K562 (cell line): ENCODE data around the gene RCE1. TPM values are rescaled to one million over a fixed set of nuclear protein-coding genes. Genes with fewer than 3 reads are reported as not detected.

ENCODE experiments used
- ATAC-seq: fragments of 200-7000 bp; cut with Tn5 transposase; 3 replicates; pipeline ENCODE4 v1.9.1; 2020; ENCODE audit warnings: moderate library complexity
- BruUV-seq: library from RNA; stranded (reverse); fragments of 400-500 nt; replicated peaks from 2 replicates; lab custom pipeline; 2021; lab: Mats Ljungman, UMichigan
- CTCF ChIA-PET: fragments of 300-600 bp; formaldehyde crosslinking; extraction: SDS; loops from one replicate; lab custom pipeline; 2021; ENCODE audit warnings: low intra/inter-chr PET ratio; lab: Yijun Ruan, JAX
- POLR2A ChIA-PET: fragments of 300-600, 350-650 bp; sonication (Branson Sonifier 250); formaldehyde crosslinking; extraction: SDS; loops from one replicate; lab custom pipeline; 2021; ENCODE audit warnings: antibody characterized with exemption, inconsistent platforms; lab: Yijun Ruan, JAX
- DNase-seq, 4 experiments: peaks; one replicate each; pipeline versions ENCODE4 v3.0.0 to v3.0.0-alpha.2; 2011 to 2018; ENCODE audit warnings: low spot score in 3 of 4, mixed read lengths in 3 of 4; ENCODE audit errors: extremely low read depth in 1 of 4
- FAIRE-seq: peaks from 2 replicates; lab custom pipeline; 2011; peaks lifted over from hg19 to GRCh38; lab: Jason Lieb, UNC
- H2AFZ ChIP-seq: 2 replicates; pipeline ENCODE4 v1.6.0; 2011; ENCODE audit warnings: low read depth, low read length, control low read depth, inconsistent platforms
- H3K27ac ChIP-seq: fragments of 200-600 bp; 3 replicates; pipeline ENCODE4 v1.8.0; 2011; ENCODE audit warnings: low read depth, mild to moderate bottlenecking, control low read depth, inconsistent platforms, low read length, moderate library complexity, mixed read lengths; ENCODE audit errors: extremely low read depth
- H3K27me3 ChIP-seq, 2 experiments: fragments of 300-600 bp in 1 of 2; 2 replicates in 1 of 2; 3 replicates in 1 of 2; pipeline versions ENCODE4 v1.6.0 to v1.8.0; 2011; ENCODE audit warnings: inconsistent platforms in 2 of 2, low read length in 2 of 2, mild to moderate bottlenecking in 1 of 2, mixed read lengths in 1 of 2, moderate library complexity in 1 of 2; ENCODE audit not compliant: control insufficient read depth in 2 of 2, insufficient read depth in 2 of 2
- H3K36me3 ChIP-seq: fragments of 300-600 bp; 3 replicates; pipeline ENCODE4 v1.8.0; 2011; ENCODE audit warnings: mild to moderate bottlenecking, low read length, inconsistent platforms; ENCODE audit not compliant: control insufficient read depth, insufficient read depth
- H3K4me1 ChIP-seq, 2 experiments: fragments of 200-600 bp in 1 of 2; replicated peaks in 1 of 2; 2 replicates in 1 of 2; 3 replicates in 1 of 2; pipeline versions ENCODE4 v1.5.1 to v1.8.0; 2011; ENCODE audit warnings: inconsistent platforms in 2 of 2, low read length in 2 of 2, mild to moderate bottlenecking in 1 of 2, mixed read lengths in 1 of 2, moderate library complexity in 1 of 2; ENCODE audit not compliant: control insufficient read depth in 2 of 2, insufficient read depth in 2 of 2
- H3K4me2 ChIP-seq: 2 replicates; pipeline ENCODE4 v1.6.1; 2011; ENCODE audit warnings: low read length, control low read depth, inconsistent platforms, mixed read lengths; ENCODE audit not compliant: insufficient read depth
- H3K4me3 ChIP-seq: fragments of 200-600 bp; sonication (generic), shearing (Covaris generic); 2 replicates; pipeline ENCODE4 v1.5.1; 2016; ENCODE audit warnings: control low read depth, inconsistent platforms
- H3K79me2 ChIP-seq: fragments of 200-600 bp; 3 replicates; pipeline ENCODE4 v1.8.0; 2011; ENCODE audit warnings: low read length, inconsistent platforms; ENCODE audit not compliant: control insufficient read depth, insufficient read depth
- H3K9ac ChIP-seq, 2 experiments: 2 replicates each; pipeline versions ENCODE4 v1.6.0 to v1.6.1; 2011; ENCODE audit warnings: low read depth in 2 of 2, low read length in 2 of 2, control low read depth in 1 of 2, inconsistent platforms in 1 of 2, mild to moderate bottlenecking in 1 of 2, mixed read lengths in 1 of 2; ENCODE audit not compliant: insufficient read depth in 1 of 2
- H3K9me1 ChIP-seq: one replicate; pipeline ENCODE4 v1.6.0; 2011; ENCODE audit warnings: inconsistent platforms, mild to moderate bottlenecking, low read length, moderate library complexity; ENCODE audit not compliant: control insufficient read depth, insufficient read depth
- H3K9me3 ChIP-seq: replicated peaks from 2 replicates; pipeline ENCODE4 v1.5.1; 2011; ENCODE audit warnings: low read depth, low read length, inconsistent platforms; ENCODE audit not compliant: control insufficient read depth, insufficient read depth
- H4K20me1 ChIP-seq: replicated peaks from 2 replicates; pipeline ENCODE4 v1.6.1; 2011; ENCODE audit warnings: low read length, inconsistent platforms, mixed read lengths; ENCODE audit not compliant: control insufficient read depth, insufficient read depth
- GABPB2 ChIP-seq: fragments of 250-450 bp; sonication (Bioruptor Pico); conservative IDR thresholded peaks from 2 replicates; pipeline ENCODE4 v1.5.1; 2021; ENCODE audit warnings: mild to moderate bottlenecking
- HDAC8 ChIP-seq: fragments of 450-650 bp; IDR thresholded peaks from 2 replicates; pipeline ENCODE4 v1.6.1; 2016; ENCODE audit warnings: mild to moderate bottlenecking, missing genetic modification characterization, moderate library complexity, missing compliant biosample characterization
- KLF13 ChIP-seq: fragments of 450-650 bp; IDR thresholded peaks from 2 replicates; pipeline ENCODE4 v1.6.1; 2016; ENCODE audit warnings: missing genetic modification characterization, low read depth, mild to moderate bottlenecking, missing compliant biosample characterization, moderate library complexity, borderline replicate concordance
- NCOA6 ChIP-seq: fragments of 450-650 bp; IDR thresholded peaks from 2 replicates; pipeline ENCODE4 v1.6.1; 2017; ENCODE audit warnings: mild to moderate bottlenecking
- NR2C1 ChIP-seq, 2 experiments: fragments of 450-650 bp; IDR thresholded peaks; 2 replicates each; pipeline ENCODE4 v1.6.1; 2017; ENCODE audit warnings: mild to moderate bottlenecking in 2 of 2, antibody characterized with exemption in 1 of 2, inconsistent platforms in 1 of 2, missing compliant biosample characterization in 1 of 2, missing genetic modification characterization in 1 of 2
- PKNOX1 ChIP-seq: fragments of 450-650 bp; IDR thresholded peaks from 2 replicates; pipeline ENCODE4 v1.6.1; 2016
- RFX7 ChIP-seq: fragments of 250-450 bp; sonication (Bioruptor Pico); IDR thresholded peaks from 2 replicates; pipeline ENCODE4 v1.5.1; 2021; ENCODE audit warnings: mild to moderate bottlenecking
- SMAD2 ChIP-seq: fragments of 150-350 bp; IDR thresholded peaks from 2 replicates; pipeline ENCODE4 v1.6.1; 2014; ENCODE audit warnings: low read depth, mild to moderate bottlenecking, low read length
- TCFL5 ChIP-seq: fragments of 250-450 bp; sonication (Bioruptor Pico); conservative IDR thresholded peaks from 2 replicates; pipeline ENCODE4 v1.6.1; 2021; ENCODE audit warnings: mild to moderate bottlenecking, moderate library complexity, matching md5 sums
- YY1 ChIP-seq, 3 experiments: IDR thresholded peaks; 2 replicates each; pipeline ENCODE4 v1.6.1; 2011; ENCODE audit warnings: low read length in 2 of 3, mild to moderate bottlenecking in 2 of 3, moderate library complexity in 2 of 3, borderline replicate concordance in 1 of 3, control low read depth in 1 of 3, low read depth in 1 of 3; ENCODE audit not compliant: insufficient read depth in 3 of 3, insufficient replicate concordance in 2 of 3, control insufficient read depth in 1 of 3, insufficient read length in 1 of 3; ENCODE audit errors: extremely low read depth in 1 of 3
- ZKSCAN3 ChIP-seq: fragments of 250-450 bp; sonication (Bioruptor Pico); IDR thresholded peaks from 2 replicates; pipeline ENCODE4 v1.4.0; 2020
- ZNF384 ChIP-seq: IDR thresholded peaks from 2 replicates; pipeline ENCODE4 v1.6.1; 2012; ENCODE audit warnings: low read depth, low read length, improper control_type of control experiment
- WGBS: fragments of 100-300 bp; shearing (Covaris generic); methylation state at CpG from one replicate; pipeline ENCODE4 v1.1.6; 2016; ENCODE audit warnings: low coverage, mixed read lengths; ENCODE audit not compliant: insufficient coverage; ENCODE audit errors: missing lambda C conversion rate; 5-methylcytosine and 5-hydroxymethylcytosine counted together
- in situ Hi-C: fragments of 300-500 bp; cut with MboI; formaldehyde crosslinking; loops from 4 replicates; pipeline ENCODE4 v1.15.0; 2018; ENCODE audit warnings: inconsistent platforms, mixed read lengths
- intact Hi-C: fragments of 100-400 bp; cut with micrococcal nuclease; formaldehyde crosslinking; loops from 2 replicates; pipeline ENCODE4 v1.14.2; 2022
- polyA plus RNA-seq, 8 experiments: library from polyadenylated mRNA; depleted of rRNA in 4 of 8; stranded (reverse) in 5 of 8; unstranded in 3 of 8; fragments of >200 nt; fragmentation: Nextera tagmentation in 2 of 8; fragmentation: Illumina TruSeq in 1 of 8; extraction: Ambion mirVana in 2 of 8; extraction: Trizol in 1 of 8; gene quantifications; 2 replicates each; pipeline versions ENCODE4 v1.2.1 to v1.2.3, GENCODE V29; 2011 to 2014; ENCODE audit warnings: inconsistent platforms in 1 of 8, missing spikeins in 1 of 8
- total RNA-seq, 7 experiments: library from RNA; depleted of rRNA in 6 of 7; stranded (reverse); fragments of >200 nt in 6 of 7; fragmentation: Illumina TruSeq in 2 of 7; extraction: Trizol in 2 of 7; gene quantifications; 2 replicates each; pipeline versions ENCODE4 v1.2.1 to v1.2.3, GENCODE V29; 2011 to 2021; ENCODE audit warnings: low replicate concordance in 1 of 7

Gene RCE1
- total and polyA plus RNA-seq, 9 of the 15 experiments (the other 6 are each of a cell fraction or from before 2014, with no cell fraction given): 0.75 to 41.5 (median 15.1) TPM

- TF ChIP-seq ZNF384 (peak; percentile 42; the same call in 1 of the 2 replicates), TCFL5 (CRISPR knock-in tag) (no peak)
- WGBS: 95% methylated on average over 4 of the region's 4 CpGs
- no peak overlapping the region for H3K4me2 ChIP-seq
- ChIA-PET CTCF (interaction anchor here (0.6 to 0.9 kb wide), 2 partner anchors 145 to 192 kb away, joined by 3 to 6 read pairs; no protein-coding TSS in a partner anchor), POLR2A (no interaction called here)
- H3K27me3 ChIP-seq: no peaks in the 10 kb centered on the region
- no peak overlapping the region for H3K27ac ChIP-seq
- no peak overlapping the region for H3K4me3 ChIP-seq
- in situ Hi-C loops (no loop called here), intact Hi-C loops (no loop called here)
- no peaks in the 10 kb centered on the region for H3K79me2 ChIP-seq
- peaks cover 28 to 49% of the 10 kb centered on the region in 2 experiments; a peak in 4 of 5 replicates for H3K4me1 ChIP-seq
- FAIRE-seq (no peak), DNase-seq (no peak), ATAC-seq (no peak)
- peak overlapping the region; percentile 71; the same call in 1 of the 2 replicates for H2AFZ ChIP-seq
- H3K9me3 ChIP-seq: no peaks in the 10 kb centered on the region
- H3K9me1 ChIP-seq: no peaks in the 10 kb centered on the region
- BruUV-seq: no TSS peak
- no peaks in the 10 kb centered on the region for H4K20me1 ChIP-seq
- peak overlapping the region in 1 of 2 experiments; percentile 41; a peak in 1 of 4 replicates for H3K9ac ChIP-seq
- H3K36me3 ChIP-seq: 0 out of 3 replicates have a peak, but pooled peaks cover 4% of the 10 kb centered on the region
Measured at GRCh38 chr11:66885469-66885868, 42.2 kb downstream of the RCE1 start.

GRCh38 chr11:66885950-66886440, 42.8 kb downstream of the RCE1 start:
- no TSS peak for BruUV-seq
- H3K9ac ChIP-seq: peak overlapping the region; percentile 37 to 63; a peak in 2 of 4 replicates
- H3K27me3 ChIP-seq: no peaks in the 10 kb centered on the region
- peaks cover 32 to 44% of the 10 kb centered on the region in 2 experiments; a peak in 4 of 5 replicates for H3K4me1 ChIP-seq
- H3K9me3 ChIP-seq: no peaks in the 10 kb centered on the region
- H3K4me2 ChIP-seq: peak overlapping the region; percentile 61
- H3K9me1 ChIP-seq: no peaks in the 10 kb centered on the region
- ChIA-PET CTCF (interaction anchor here (0.9 kb wide), 1 partner anchor 193 kb away, joined by 3 read pairs; no protein-coding TSS in a partner anchor), POLR2A (interaction anchor here (0.6 to 0.7 kb wide), 3 partner anchors 10 to 90 kb away, joined by 3 read pairs; partner anchors contain the start of gene C11orf86)
- WGBS: 27% methylated on average over 10 of the region's 11 CpGs
- peak; percentile 85 for ATAC-seq
- no peaks in the 10 kb centered on the region for H4K20me1 ChIP-seq
- no peaks in the 10 kb centered on the region for H3K79me2 ChIP-seq
- DNase-seq: peak; percentile 68 to 83 (median 75)
- H3K27ac ChIP-seq: peak overlapping the region; percentile 47; the same call in 2 of the 3 replicates
- H3K4me3 ChIP-seq: no peak overlapping the region
- intact Hi-C loops: no loop called here
- in situ Hi-C loops: no loop called here
- peak overlapping the region; percentile 71; the same call in 1 of the 2 replicates for H2AFZ ChIP-seq
- H3K36me3 ChIP-seq: 0 out of 3 replicates have a peak, but pooled peaks cover 4% of the 10 kb centered on the region
- FAIRE-seq: peak; percentile 58
- TF ChIP-seq GABPB2 (CRISPR knock-in tag): no peak
- TF ChIP-seq ZKSCAN3 (CRISPR knock-in tag): no peak
- TF ChIP-seq SMAD2: no peak
- no peak for TF ChIP-seq RFX7 (CRISPR knock-in tag)
- no peak for TF ChIP-seq KLF13 (tag)
- no peak for TF ChIP-seq HDAC8
- no peak for TF ChIP-seq NR2C1 (IDR thresholded peaks at IDR 0.05)
- TF ChIP-seq NR2C1 (tag; IDR thresholded peaks at IDR 0.05): no peak
- TF ChIP-seq YY1 (IDR thresholded peaks at IDR 0.05; ENCODE audit: borderline replicate concordance in 1 of 3, control insufficient read depth in 1 of 3, extremely low read depth in 1 of 3, insufficient read depth in 3 of 3, insufficient read length in 1 of 3, insufficient replicate concordance in 2 of 3, low read depth in 1 of 3, low read length in 2 of 3): no peak
- TF ChIP-seq PKNOX1: no peak
- no peak for TF ChIP-seq NCOA6
